ENCODE measurements around the gene ZFYVE27. TPM values are rescaled to one million over a fixed set of nuclear protein-coding genes. Genes with fewer than 3 reads are reported as not detected.

ZFYVE27 gene
- total RNA-seq, 1 donor from 2014 or later = 13.7 TPM

DNA sequence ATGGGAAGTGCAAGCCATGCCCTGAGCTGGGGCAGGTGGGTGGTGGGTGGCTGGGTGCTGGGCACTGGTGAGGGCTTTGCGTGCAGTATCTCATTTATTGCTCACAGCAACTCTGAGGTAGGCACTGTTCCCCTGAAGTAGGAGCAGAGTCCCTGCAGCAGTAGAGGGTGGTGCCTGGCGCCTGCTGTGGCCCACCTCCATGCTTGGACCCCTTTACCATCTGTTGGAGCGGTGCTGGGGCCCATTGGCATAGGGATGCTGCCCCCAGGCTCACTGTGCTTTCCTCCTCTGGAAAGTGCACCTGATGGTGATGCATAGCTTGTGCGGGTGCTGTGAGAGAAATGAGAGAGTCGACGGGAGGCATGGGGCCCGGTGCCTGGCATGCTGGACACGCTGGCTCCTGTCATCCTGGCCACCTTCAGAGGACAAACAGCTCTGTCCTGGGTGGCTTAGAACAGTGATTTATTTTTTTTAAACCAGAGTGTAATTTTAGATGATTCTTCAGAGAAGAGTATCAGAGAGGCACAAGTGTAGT is 24.5 kb downstream of the ZFYVE27 start:
- no peak overlapping the region for H3K27ac Mint-ChIP-seq
- DNase-seq (ENCODE audit: low spot score) = no peak
- H4K20me1 ChIP-seq (ENCODE audit: low read depth) = peaks cover 55% of the 10 kb centered on the region

DNA sequence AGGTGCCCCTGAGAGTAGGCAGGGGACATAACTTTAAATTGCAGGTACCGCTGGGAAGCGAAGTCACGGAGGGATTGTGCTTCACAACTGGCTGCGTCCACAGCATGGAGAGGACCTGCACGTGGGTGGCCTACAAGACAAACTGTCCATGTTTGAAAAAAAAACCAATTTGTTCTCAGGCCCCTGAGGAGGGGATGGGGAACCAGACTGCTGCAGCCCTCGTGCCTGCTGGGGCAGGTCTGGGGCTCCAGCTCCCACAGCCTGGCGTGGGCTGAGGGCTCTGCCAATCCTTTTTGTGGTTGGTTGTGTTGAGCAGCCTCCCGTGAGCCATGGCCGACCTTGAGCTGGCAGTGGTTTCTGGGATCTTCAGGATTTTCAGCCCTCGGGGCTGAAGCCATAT is 25.1 kb downstream of the ZFYVE27 start:
- Histone ChIP-seq H3K27me3 (no peaks in the 10 kb centered on the region), H3F3A (ENCODE audit: low read depth) (peaks cover 13% of the 10 kb centered on the region), H3K36me3 (no peaks in the 10 kb centered on the region), H3K27ac (no peak overlapping the region), H3K4me1 (peaks cover 15% of the 10 kb centered on the region), H3K4me3 (no peak overlapping the region), H4K20me1 (ENCODE audit: low read depth) (peaks cover 54% of the 10 kb centered on the region), H2AFZ (replicated peaks) (no peak overlapping the region), H3K79me2 (ENCODE audit: low read depth) (no peaks in the 10 kb centered on the region), H3K9ac (no peak overlapping the region), H3K9me3 (ENCODE audit: low read depth) (no peaks in the 10 kb centered on the region), H3K4me2 (no peak overlapping the region)
- Mint-ChIP-seq H3K9me3 (no peaks in the 10 kb centered on the region), H3K27me3 (ENCODE audit: insufficient read depth, low read depth) (peaks cover 8% of the 10 kb centered on the region), H3K27ac (peak overlapping the region; percentile 50), H3K4me3 (no peak overlapping the region), H3K4me1 (peaks cover 21% of the 10 kb centered on the region), H3K36me3 (peaks cover 6% of the 10 kb centered on the region)
- TF ChIP-seq CTCF (IDR thresholded peaks at IDR 0.05) (no peak), EZH2phosphoT487 (IDR thresholded peaks at IDR 0.05) (no peak), EZH2 (IDR thresholded peaks at IDR 0.05) (no peak)
- no peak for DNase-seq (ENCODE audit: low spot score)

More for the DNA sequence above, 24.5 kb downstream of the ZFYVE27 start:
- Histone ChIP-seq H3K4me3 (no peak overlapping the region), H3F3A (ENCODE audit: low read depth) (peaks cover 13% of the 10 kb centered on the region), H3K27me3 (no peaks in the 10 kb centered on the region), H3K36me3 (no peaks in the 10 kb centered on the region), H3K79me2 (ENCODE audit: low read depth) (no peaks in the 10 kb centered on the region), H3K4me1 (peaks cover 15% of the 10 kb centered on the region), H2AFZ (replicated peaks) (no peak overlapping the region), H3K9me3 (ENCODE audit: low read depth) (no peaks in the 10 kb centered on the region), H3K9ac (no peak overlapping the region), H3K4me2 (no peak overlapping the region), H3K27ac (no peak overlapping the region)
- H3K36me3 Mint-ChIP-seq = peaks cover 6% of the 10 kb centered on the region
- H3K4me3 Mint-ChIP-seq = no peak overlapping the region
- peaks cover 21% of the 10 kb centered on the region for H3K4me1 Mint-ChIP-seq
- H3K27me3 Mint-ChIP-seq (ENCODE audit: insufficient read depth, low read depth) = peaks cover 9% of the 10 kb centered on the region
- TF ChIP-seq EZH2phosphoT487 (IDR thresholded peaks at IDR 0.05) (no peak), CTCF (IDR thresholded peaks at IDR 0.05) (no peak), EZH2 (IDR thresholded peaks at IDR 0.05) (no peak)
- no peaks in the 10 kb centered on the region for H3K9me3 Mint-ChIP-seq

DNA sequence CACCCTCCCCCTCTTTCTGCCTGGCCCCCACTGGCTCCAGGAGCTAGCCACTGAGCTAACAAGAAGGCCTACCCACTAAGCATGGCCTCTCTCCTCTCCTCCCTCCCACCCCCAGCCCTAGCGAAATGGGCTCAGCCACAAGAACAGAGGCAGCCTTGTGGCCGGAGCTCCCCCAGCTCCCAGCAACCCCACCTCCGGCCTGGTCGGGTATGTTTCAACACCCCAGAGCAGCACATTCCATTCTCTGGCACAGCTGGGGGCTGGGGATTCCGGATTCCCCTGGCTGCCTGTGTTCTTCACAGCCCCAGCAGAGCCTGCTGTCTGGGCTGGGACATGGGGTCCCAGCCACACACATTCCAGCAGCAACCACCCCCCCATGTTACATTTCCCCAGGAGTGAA is 25.9 kb downstream of the ZFYVE27 start:
- peaks cover 3% of the 10 kb centered on the region for H3K27me3 ChIP-seq
- H3K79me2 ChIP-seq (ENCODE audit: low read depth) = no peaks in the 10 kb centered on the region
- Mint-ChIP-seq H3K36me3 (peaks cover 4% of the 10 kb centered on the region), H3K27me3 (ENCODE audit: insufficient read depth, low read depth) (peaks cover 8% of the 10 kb centered on the region), H3K27ac (no peak overlapping the region), H3K9me3 (no peaks in the 10 kb centered on the region), H3K4me1 (peaks cover 21% of the 10 kb centered on the region), H3K4me3 (no peak overlapping the region)
- H3F3A ChIP-seq (ENCODE audit: low read depth) = peaks cover 13% of the 10 kb centered on the region
- no peaks in the 10 kb centered on the region for H3K36me3 ChIP-seq
- H3K9ac ChIP-seq = no peak overlapping the region
- peaks cover 54% of the 10 kb centered on the region for H4K20me1 ChIP-seq (ENCODE audit: low read depth)
- no peak overlapping the region for H2AFZ ChIP-seq (replicated peaks)
- no peak overlapping the region for H3K27ac ChIP-seq
- peak; percentile 84 for DNase-seq (ENCODE audit: low spot score)
- no peak for TF ChIP-seq EZH2 (IDR thresholded peaks at IDR 0.05)
- H3K4me2 ChIP-seq = peak overlapping the region; percentile 16
- H3K9me3 ChIP-seq (ENCODE audit: low read depth) = no peaks in the 10 kb centered on the region
- peaks cover 15% of the 10 kb centered on the region for H3K4me1 ChIP-seq
- H3K4me3 ChIP-seq = no peak overlapping the region

GRCh38 chr10:97763411-97763810 is 26.5 kb downstream of the ZFYVE27 start:
- Mint-ChIP-seq H3K4me3 (no peak overlapping the region), H3K9me3 (no peaks in the 10 kb centered on the region), H3K36me3 (peaks cover 4% of the 10 kb centered on the region), H3K27me3 (ENCODE audit: insufficient read depth, low read depth) (peaks cover 7% of the 10 kb centered on the region), H3K4me1 (peaks cover 21% of the 10 kb centered on the region), H3K27ac (no peak overlapping the region)
- Histone ChIP-seq H3K9me3 (ENCODE audit: low read depth) (no peaks in the 10 kb centered on the region), H3K36me3 (no peaks in the 10 kb centered on the region), H4K20me1 (ENCODE audit: low read depth) (peaks cover 54% of the 10 kb centered on the region), H3K4me1 (peaks cover 15% of the 10 kb centered on the region), H3K9ac (no peak overlapping the region), H3K79me2 (ENCODE audit: low read depth) (no peaks in the 10 kb centered on the region), H3K27ac (no peak overlapping the region), H2AFZ (replicated peaks) (no peak overlapping the region), H3K4me3 (no peak overlapping the region), H3K4me2 (peak overlapping the region; percentile 16), H3K27me3 (peaks cover 8% of the 10 kb centered on the region), H3F3A (ENCODE audit: low read depth) (peaks cover 13% of the 10 kb centered on the region)
- TF ChIP-seq EZH2 (IDR thresholded peaks at IDR 0.05) (no peak), CTCF (IDR thresholded peaks at IDR 0.05) (no peak), EZH2phosphoT487 (IDR thresholded peaks at IDR 0.05) (no peak)
- no peak for DNase-seq (ENCODE audit: low spot score)

Measured in neural progenitor cell (in vitro differentiated cells).